ENCODE measurements around the gene MOV10L1. TPM values are rescaled to one million over a fixed set of nuclear protein-coding genes. Genes with fewer than 3 reads are reported as not detected.

Gene MOV10L1
- total RNA-seq, 1 donor from 2014 or later, result 0.12 TPM

- no peak for DNase-seq (ENCODE audit: low read depth)
- H3K4me3 ChIP-seq (ENCODE audit: low read depth, low read length), result no peak overlapping the region
- no peak for TF ChIP-seq CTCF (conservative IDR thresholded peaks at IDR 0.05; ENCODE audit: low read depth, low read length)
Measured at GRCh38 chr22:50046481-50047245, 43.1 kb upstream of the MOV10L1 start.

- DNase-seq (ENCODE audit: low read depth), result no peak
Measured at GRCh38 chr22:50047346-50047745, 42.5 kb upstream of the MOV10L1 start.

GRCh38 chr22:50048061-50048765 lies 41.6 kb upstream of the MOV10L1 start:
- TF ChIP-seq CTCF (conservative IDR thresholded peaks at IDR 0.05; ENCODE audit: low read depth, low read length), result no peak
- H3K4me3 ChIP-seq (ENCODE audit: low read depth, low read length), result no peak overlapping the region
- DNase-seq (ENCODE audit: low read depth), result no peak

More at GRCh38 chr22:50047346-50047745, 42.5 kb upstream of the MOV10L1 start:
- no peak for TF ChIP-seq CTCF (conservative IDR thresholded peaks at IDR 0.05; ENCODE audit: low read depth, low read length)
- no peak overlapping the region for H3K4me3 ChIP-seq (ENCODE audit: low read depth, low read length)

GRCh38 chr22:50048836-50049235 lies 41.0 kb upstream of the MOV10L1 start:
- TF ChIP-seq CTCF (conservative IDR thresholded peaks at IDR 0.05; ENCODE audit: low read depth, low read length), result no peak
- no peak for DNase-seq (ENCODE audit: low read depth)
- no peak overlapping the region for H3K4me3 ChIP-seq (ENCODE audit: low read depth, low read length)

GRCh38 chr22:50049299-50050195 lies 40.3 kb upstream of the MOV10L1 start:
- no peak for TF ChIP-seq CTCF (conservative IDR thresholded peaks at IDR 0.05; ENCODE audit: low read depth, low read length)
- H3K4me3 ChIP-seq (ENCODE audit: low read depth, low read length), result no peak overlapping the region
- no peak for DNase-seq (ENCODE audit: low read depth)

GRCh38 chr22:50051930-50052329 lies 37.9 kb upstream of the MOV10L1 start:
- no peak for TF ChIP-seq CTCF (conservative IDR thresholded peaks at IDR 0.05; ENCODE audit: low read depth, low read length)
- no peak for DNase-seq (ENCODE audit: low read depth)

More at GRCh38 chr22:50051930-50052329, 37.9 kb upstream of the MOV10L1 start:
- no peak overlapping the region for H3K4me3 ChIP-seq (ENCODE audit: low read depth, low read length)

Data from epithelial cell of proximal tubule (primary cell).